NT2/D1 (cell line): ENCODE data around the gene PPM1L.

Source experiments
- SUZ12 ChIP-seq: IDR thresholded peaks from 2 replicates; pipeline ENCODE4 v1.6.1; 2011; ENCODE audit not compliant: insufficient read length, insufficient read depth; ENCODE audit errors: extremely low read depth
- YY1 ChIP-seq: IDR thresholded peaks from 2 replicates; pipeline ENCODE4 v1.6.1; 2011; ENCODE audit not compliant: insufficient read length, insufficient read depth
- ZNF274 ChIP-seq: IDR thresholded peaks from 2 replicates; pipeline ENCODE4 v1.6.1; 2011; ENCODE audit warnings: mild to moderate bottlenecking, low read depth, low read length

DNA sequence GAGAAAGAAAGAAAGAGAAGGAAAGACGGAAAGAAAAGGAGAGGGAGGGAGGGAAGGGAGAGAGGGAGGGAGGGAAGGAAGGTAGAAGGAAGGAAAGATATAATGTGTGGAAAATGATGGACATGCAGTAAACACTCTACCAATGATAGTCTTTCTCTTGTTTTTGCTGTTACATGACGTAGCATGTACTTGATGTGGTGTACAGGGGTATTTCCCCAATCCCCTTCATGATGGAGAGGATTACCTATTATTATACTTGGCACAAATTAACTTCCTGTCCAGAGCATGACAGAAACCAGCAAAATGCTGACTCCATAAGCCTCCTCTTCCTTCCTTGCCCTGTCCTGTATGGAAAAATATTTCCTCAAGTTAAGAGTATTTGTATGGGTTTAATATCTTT lies 224.7 kb downstream of the PPM1L start:
- TF ChIP-seq ZNF274 = no peak
- TF ChIP-seq SUZ12 = no peak
- TF ChIP-seq YY1 = no peak
